HCT116 (cell line): Measurements from ENCODE around the gene HTR2C. TPM values are rescaled to one million over a fixed set of nuclear protein-coding genes. Genes with fewer than 3 reads are reported as not detected.

ENCODE experiments used
- ATAC-seq: fragments of 200-7000 bp; cut with Tn5 transposase; 2 replicates; pipeline ENCODE4 v1.9.1; 2020; ENCODE audit warnings: mild to moderate bottlenecking, moderate library complexity
- BruUV-seq: library from RNA; stranded (reverse); fragments of 400-500 nt; replicated peaks from 2 replicates; lab custom pipeline; 2021; lab: Mats Ljungman, UMichigan
- CTCF ChIA-PET: fragments of 300-600 bp; sonication (Branson Sonifier 250); formaldehyde crosslinking; loops from one replicate; lab custom pipeline; 2021; ENCODE audit warnings: antibody characterized with exemption; lab: Charles Lee
- POLR2A ChIA-PET: fragments of 300-600, 350-600 bp; sonication (Branson Sonifier 250); formaldehyde crosslinking; loops from one replicate; lab custom pipeline; 2021; ENCODE audit warnings: antibody characterized with exemption; lab: Charles Lee
- RAD21 ChIA-PET, 2 experiments: fragments of 300-600 bp; sonication (Branson Sonifier 250); formaldehyde crosslinking; loops; one replicate each; lab custom pipeline; 2023; ENCODE audit warnings: low total read pairs in 2 of 2; ENCODE audit not compliant: uncharacterized antibody in 2 of 2, unreplicated experiment in 2 of 2, low non-redundant PET in 1 of 2; lab: Charles Lee
- DNase-seq: peaks from one replicate; pipeline ENCODE4 v3.0.0-alpha.2; 2010; ENCODE audit warnings: low read depth, low spot score
- H2AFZ ChIP-seq: fragments of 200-600 bp; shearing (Covaris generic), sonication (generic); 2 replicates; pipeline ENCODE4 v1.6.1; 2017; ENCODE audit warnings: low read depth, mixed run types, mixed read lengths, antibody characterized with exemption, low read length; ENCODE audit not compliant: poor library complexity, severe bottlenecking
- H3K27ac ChIP-seq: 2 replicates; pipeline ENCODE4 v1.5.1; 2012; ENCODE audit warnings: low read depth, low read length
- H3K27me3 ChIP-seq: fragments of 200-600 bp; sonication (generic); 2 replicates; pipeline ENCODE4 v1.6.1; 2016; ENCODE audit warnings: mixed run types, low read length, mixed read lengths; ENCODE audit not compliant: insufficient read depth
- H3K36me3 ChIP-seq, 2 experiments: fragments of 200-500 bp in 1 of 2; fragments of 200-600 bp in 1 of 2; sonication (Bioruptor generic) in 1 of 2; sonication (generic) in 1 of 2; 2 replicates each; pipeline versions ENCODE4 v1.5.1 to v1.6.1; 2014 to 2016; ENCODE audit warnings: low read length in 2 of 2, inconsistent platforms in 1 of 2, mixed read lengths in 1 of 2, mixed run types in 1 of 2; ENCODE audit not compliant: insufficient read depth in 2 of 2, control insufficient read depth in 1 of 2
- H3K4me1 ChIP-seq, 2 experiments: fragments of 200-600 bp in 1 of 2; sonication (generic) in 1 of 2; 2 replicates each; pipeline versions ENCODE4 v1.5.1 to v1.6.1; 2012 to 2017; ENCODE audit warnings: low read length in 2 of 2, inconsistent platforms in 1 of 2, mild to moderate bottlenecking in 1 of 2, mixed read lengths in 1 of 2, mixed run types in 1 of 2, moderate library complexity in 1 of 2; ENCODE audit not compliant: insufficient read depth in 2 of 2, control insufficient read depth in 1 of 2
- H3K4me2 ChIP-seq: fragments of 200-600 bp; sonication (generic); 2 replicates; pipeline ENCODE4 v1.6.1; 2017; ENCODE audit warnings: mixed run types, low read length, mixed read lengths
- H3K4me3 ChIP-seq, 2 experiments: fragments of 200-600 bp in 1 of 2; sonication (generic) in 1 of 2; replicated peaks in 1 of 2; 2 replicates each; pipeline ENCODE4 v1.5.1; 2011 to 2016; ENCODE audit warnings: low read length in 2 of 2, control low read depth in 1 of 2, low read depth in 1 of 2, mild to moderate bottlenecking in 1 of 2, mixed read lengths in 1 of 2, mixed run types in 1 of 2
- H3K79me2 ChIP-seq: fragments of 200-600 bp; sonication (generic); 2 replicates; pipeline ENCODE4 v1.6.1; 2017; ENCODE audit warnings: mild to moderate bottlenecking, mixed run types, low read length, moderate library complexity, mixed read lengths; ENCODE audit not compliant: insufficient read depth
- H3K9ac ChIP-seq: fragments of 200-600 bp; sonication (generic); 2 replicates; pipeline ENCODE4 v1.6.1; 2016; ENCODE audit warnings: low read length, mixed read lengths
- H3K9me2 ChIP-seq: fragments of 200-600 bp; sonication (generic), shearing (Covaris generic); 2 replicates; pipeline ENCODE4 v1.6.1; 2017; ENCODE audit warnings: mixed run types, mild to moderate bottlenecking, moderate library complexity; ENCODE audit not compliant: insufficient read depth
- H3K9me3 ChIP-seq, 2 experiments: fragments of 200-500 bp in 1 of 2; fragments of 200-600 bp in 1 of 2; sonication (Bioruptor generic) in 1 of 2; sonication (generic) in 1 of 2; 2 replicates each; pipeline ENCODE4 v1.6.1; 2014 to 2017; ENCODE audit warnings: low read length in 2 of 2, mixed read lengths in 2 of 2, inconsistent platforms in 1 of 2, low read depth in 1 of 2, mild to moderate bottlenecking in 1 of 2, mixed run types in 1 of 2, moderate library complexity in 1 of 2; ENCODE audit not compliant: control insufficient read depth in 1 of 2, insufficient read depth in 1 of 2
- H4K20me1 ChIP-seq: fragments of 200-600 bp; sonication (generic), shearing (Covaris generic); 2 replicates; pipeline ENCODE4 v1.6.1; 2017; ENCODE audit warnings: mixed run types, mild to moderate bottlenecking, moderate library complexity; ENCODE audit not compliant: insufficient read depth
- CEBPB ChIP-seq: IDR thresholded peaks from 2 replicates; pipeline ENCODE4 v1.6.1; 2012; ENCODE audit warnings: low read depth
- EGR1 ChIP-seq: IDR thresholded peaks from 2 replicates; pipeline ENCODE4 v1.6.1; 2012; ENCODE audit warnings: low read depth
- ELF1 ChIP-seq: IDR thresholded peaks from 2 replicates; pipeline ENCODE4 v1.6.1; 2012; ENCODE audit warnings: low read depth, borderline replicate concordance
- EZH2phosphoT487 ChIP-seq: fragments of 200-600 bp; IDR thresholded peaks from 2 replicates; pipeline ENCODE4 v1.6.1; 2018; ENCODE audit warnings: antibody characterized with exemption, borderline replicate concordance
- POLR2A ChIP-seq: IDR thresholded peaks from 2 replicates; pipeline ENCODE4 v1.7.0; 2011; ENCODE audit warnings: borderline replicate concordance; ENCODE audit not compliant: insufficient read depth, insufficient read length; ENCODE audit errors: extremely low read depth
- POLR2AphosphoS5 ChIP-seq: IDR thresholded peaks from 2 replicates; pipeline ENCODE4 v1.6.1; 2011; ENCODE audit warnings: mild to moderate bottlenecking, low read depth, low read length, moderate library complexity
- RAD21 ChIP-seq: IDR thresholded peaks from 2 replicates; pipeline ENCODE4 v1.6.1; 2012; ENCODE audit warnings: low read depth, mild to moderate bottlenecking
- SIN3A ChIP-seq: IDR thresholded peaks from 2 replicates; pipeline ENCODE4 v1.6.1; 2012; ENCODE audit warnings: low read depth
- SP1 ChIP-seq: IDR thresholded peaks from 2 replicates; pipeline ENCODE4 v1.6.1; 2012; ENCODE audit warnings: low read depth
- TCF7L2 ChIP-seq: IDR thresholded peaks from 2 replicates; pipeline ENCODE4 v1.7.0; 2011; ENCODE audit warnings: borderline replicate concordance, inconsistent platforms; ENCODE audit not compliant: insufficient read depth, insufficient read length; ENCODE audit errors: extremely low read depth
- YY1 ChIP-seq: IDR thresholded peaks from 2 replicates; pipeline ENCODE4 v1.6.1; 2011; ENCODE audit warnings: low read length, low read depth, moderate library complexity, mild to moderate bottlenecking; ENCODE audit not compliant: insufficient replicate concordance; ENCODE audit errors: extremely low read depth
- ZNF274 ChIP-seq: fragments of 200-500 bp; sonication (Bioruptor generic); IDR thresholded peaks from 2 replicates; pipeline ENCODE4 v1.6.1; 2014; ENCODE audit warnings: mild to moderate bottlenecking, low read depth, low read length, inconsistent platforms
- intact Hi-C: fragments of 100-400 bp; cut with micrococcal nuclease; formaldehyde crosslinking; loops from 2 replicates; pipeline ENCODE4 v1.10.0; 2022
- total RNA-seq: library from RNA; stranded (reverse); gene quantifications from one replicate; pipeline ENCODE4 v1.2.1, GENCODE V29; 2021; ENCODE audit not compliant: unreplicated experiment
- TF ChIP-seq, protein P1 (sequence below), 3 experiments: fragments of 200-600 bp in 1 of 3; sonication (generic) in 1 of 3; IDR thresholded peaks in 2 of 3; conservative IDR thresholded peaks in 1 of 3; 2 replicates each; pipeline ENCODE4 v1.5.1; 2012 to 2017; ENCODE audit warnings: low read depth in 2 of 3, low read length in 2 of 3, antibody characterized with exemption in 1 of 3, borderline replicate concordance in 1 of 3, control low read depth in 1 of 3, mild to moderate bottlenecking in 1 of 3, mixed read lengths in 1 of 3, mixed run types in 1 of 3, moderate library complexity in 1 of 3; ENCODE audit not compliant: insufficient read depth in 1 of 3
- TF ChIP-seq, protein P2 (sequence below): IDR thresholded peaks from 2 replicates; pipeline ENCODE4 v1.6.1; 2012; ENCODE audit warnings: low read depth
- TF ChIP-seq, protein P3 (sequence below): IDR thresholded peaks from 2 replicates; pipeline ENCODE4 v1.6.1; 2011; ENCODE audit warnings: mild to moderate bottlenecking, low read length, moderate library complexity; ENCODE audit not compliant: insufficient replicate concordance; ENCODE audit errors: extremely low read depth

Gene HTR2C
- total RNA-seq, 1 experiment from 2014 or later, result not detected

DNA sequence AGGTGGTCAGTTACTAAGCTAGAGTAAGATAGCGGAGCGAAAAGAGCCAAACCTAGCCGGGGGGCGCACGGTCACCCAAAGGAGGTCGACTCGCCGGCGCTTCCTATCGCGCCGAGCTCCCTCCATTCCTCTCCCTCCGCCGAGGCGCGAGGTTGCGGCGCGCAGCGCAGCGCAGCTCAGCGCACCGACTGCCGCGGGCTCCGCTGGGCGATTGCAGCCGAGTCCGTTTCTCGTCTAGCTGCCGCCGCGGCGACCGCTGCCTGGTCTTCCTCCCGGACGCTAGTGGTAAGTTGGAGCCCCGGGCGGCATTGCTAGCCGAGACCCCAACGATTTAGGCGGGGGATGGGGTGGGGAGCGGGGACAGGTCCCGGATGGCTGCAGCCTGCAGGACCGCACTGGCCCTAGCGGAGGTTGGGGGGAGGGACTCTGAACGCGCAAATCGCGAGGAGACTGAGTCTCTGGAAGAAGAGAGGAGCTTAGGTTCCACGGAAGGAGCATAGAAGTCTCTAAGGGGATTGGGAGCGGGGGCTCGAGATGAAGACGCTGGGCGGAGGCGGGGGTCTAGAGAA, 573 bp downstream of the HTR2C start:
- ChIA-PET POLR2A (no interaction called here), CTCF (no interaction called here)
- no peak for DNase-seq

More for the DNA sequence above, 573 bp downstream of the HTR2C start:
- Histone ChIP-seq H2AFZ (no peak overlapping the region), H4K20me1 (no peaks in the 10 kb centered on the region), H3K79me2 (no peaks in the 10 kb centered on the region), H3K9me2 (no peaks in the 10 kb centered on the region), H3K9me3 (no peaks in the 10 kb centered on the region), H3K36me3 (no peaks in the 10 kb centered on the region), H3K4me1 (no peaks in the 10 kb centered on the region), H3K27ac (no peak overlapping the region), H3K9ac (no peak overlapping the region), H3K27me3 (no peaks in the 10 kb centered on the region), H3K4me3 (no peak overlapping the region), H3K4me2 (no peak overlapping the region)
- intact Hi-C loops, result no loop called here
- RAD21 ChIA-PET, result no interaction called here
- TF ChIP-seq ELF1, result no peak
- TF ChIP-seq SP1, result no peak
- no peak for TF ChIP-seq ZNF274
- no peak for TF ChIP-seq POLR2AphosphoS5
- no peak for TF ChIP-seq EZH2phosphoT487
- TF ChIP-seq, protein P1, sequence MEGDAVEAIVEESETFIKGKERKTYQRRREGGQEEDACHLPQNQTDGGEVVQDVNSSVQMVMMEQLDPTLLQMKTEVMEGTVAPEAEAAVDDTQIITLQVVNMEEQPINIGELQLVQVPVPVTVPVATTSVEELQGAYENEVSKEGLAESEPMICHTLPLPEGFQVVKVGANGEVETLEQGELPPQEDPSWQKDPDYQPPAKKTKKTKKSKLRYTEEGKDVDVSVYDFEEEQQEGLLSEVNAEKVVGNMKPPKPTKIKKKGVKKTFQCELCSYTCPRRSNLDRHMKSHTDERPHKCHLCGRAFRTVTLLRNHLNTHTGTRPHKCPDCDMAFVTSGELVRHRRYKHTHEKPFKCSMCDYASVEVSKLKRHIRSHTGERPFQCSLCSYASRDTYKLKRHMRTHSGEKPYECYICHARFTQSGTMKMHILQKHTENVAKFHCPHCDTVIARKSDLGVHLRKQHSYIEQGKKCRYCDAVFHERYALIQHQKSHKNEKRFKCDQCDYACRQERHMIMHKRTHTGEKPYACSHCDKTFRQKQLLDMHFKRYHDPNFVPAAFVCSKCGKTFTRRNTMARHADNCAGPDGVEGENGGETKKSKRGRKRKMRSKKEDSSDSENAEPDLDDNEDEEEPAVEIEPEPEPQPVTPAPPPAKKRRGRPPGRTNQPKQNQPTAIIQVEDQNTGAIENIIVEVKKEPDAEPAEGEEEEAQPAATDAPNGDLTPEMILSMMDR (IDR thresholded peaks at IDR 0.05 in 2 of 3, conservative IDR thresholded peaks at IDR 0.05 in 1 of 3; ENCODE audit: borderline replicate concordance in 1 of 3, insufficient read depth in 1 of 3, low read depth in 2 of 3, low read length in 2 of 3), result no peak
- TF ChIP-seq EGR1, result no peak
- TF ChIP-seq CEBPB, result no peak
- TF ChIP-seq POLR2A, result no peak
- TF ChIP-seq, protein P2, sequence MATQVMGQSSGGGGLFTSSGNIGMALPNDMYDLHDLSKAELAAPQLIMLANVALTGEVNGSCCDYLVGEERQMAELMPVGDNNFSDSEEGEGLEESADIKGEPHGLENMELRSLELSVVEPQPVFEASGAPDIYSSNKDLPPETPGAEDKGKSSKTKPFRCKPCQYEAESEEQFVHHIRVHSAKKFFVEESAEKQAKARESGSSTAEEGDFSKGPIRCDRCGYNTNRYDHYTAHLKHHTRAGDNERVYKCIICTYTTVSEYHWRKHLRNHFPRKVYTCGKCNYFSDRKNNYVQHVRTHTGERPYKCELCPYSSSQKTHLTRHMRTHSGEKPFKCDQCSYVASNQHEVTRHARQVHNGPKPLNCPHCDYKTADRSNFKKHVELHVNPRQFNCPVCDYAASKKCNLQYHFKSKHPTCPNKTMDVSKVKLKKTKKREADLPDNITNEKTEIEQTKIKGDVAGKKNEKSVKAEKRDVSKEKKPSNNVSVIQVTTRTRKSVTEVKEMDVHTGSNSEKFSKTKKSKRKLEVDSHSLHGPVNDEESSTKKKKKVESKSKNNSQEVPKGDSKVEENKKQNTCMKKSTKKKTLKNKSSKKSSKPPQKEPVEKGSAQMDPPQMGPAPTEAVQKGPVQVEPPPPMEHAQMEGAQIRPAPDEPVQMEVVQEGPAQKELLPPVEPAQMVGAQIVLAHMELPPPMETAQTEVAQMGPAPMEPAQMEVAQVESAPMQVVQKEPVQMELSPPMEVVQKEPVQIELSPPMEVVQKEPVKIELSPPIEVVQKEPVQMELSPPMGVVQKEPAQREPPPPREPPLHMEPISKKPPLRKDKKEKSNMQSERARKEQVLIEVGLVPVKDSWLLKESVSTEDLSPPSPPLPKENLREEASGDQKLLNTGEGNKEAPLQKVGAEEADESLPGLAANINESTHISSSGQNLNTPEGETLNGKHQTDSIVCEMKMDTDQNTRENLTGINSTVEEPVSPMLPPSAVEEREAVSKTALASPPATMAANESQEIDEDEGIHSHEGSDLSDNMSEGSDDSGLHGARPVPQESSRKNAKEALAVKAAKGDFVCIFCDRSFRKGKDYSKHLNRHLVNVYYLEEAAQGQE, result no peak
- no peak for TF ChIP-seq RAD21
- TF ChIP-seq, protein P3, sequence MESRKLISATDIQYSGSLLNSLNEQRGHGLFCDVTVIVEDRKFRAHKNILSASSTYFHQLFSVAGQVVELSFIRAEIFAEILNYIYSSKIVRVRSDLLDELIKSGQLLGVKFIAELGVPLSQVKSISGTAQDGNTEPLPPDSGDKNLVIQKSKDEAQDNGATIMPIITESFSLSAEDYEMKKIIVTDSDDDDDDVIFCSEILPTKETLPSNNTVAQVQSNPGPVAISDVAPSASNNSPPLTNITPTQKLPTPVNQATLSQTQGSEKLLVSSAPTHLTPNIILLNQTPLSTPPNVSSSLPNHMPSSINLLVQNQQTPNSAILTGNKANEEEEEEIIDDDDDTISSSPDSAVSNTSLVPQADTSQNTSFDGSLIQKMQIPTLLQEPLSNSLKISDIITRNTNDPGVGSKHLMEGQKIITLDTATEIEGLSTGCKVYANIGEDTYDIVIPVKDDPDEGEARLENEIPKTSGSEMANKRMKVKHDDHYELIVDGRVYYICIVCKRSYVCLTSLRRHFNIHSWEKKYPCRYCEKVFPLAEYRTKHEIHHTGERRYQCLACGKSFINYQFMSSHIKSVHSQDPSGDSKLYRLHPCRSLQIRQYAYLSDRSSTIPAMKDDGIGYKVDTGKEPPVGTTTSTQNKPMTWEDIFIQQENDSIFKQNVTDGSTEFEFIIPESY, result no peak
- no peak for TF ChIP-seq TCF7L2
- no peak for TF ChIP-seq SIN3A
- TF ChIP-seq YY1, result no peak
- ATAC-seq, result no peak
- BruUV-seq, result no TSS peak
